ENCODE results near the gene VTI1A. TPM values are rescaled to one million over a fixed set of nuclear protein-coding genes. Genes with fewer than 3 reads are reported as not detected.

Gene VTI1A
- total and polyA plus RNA-seq, 9 of the 15 experiments (the other 6 are each of a cell fraction or from before 2014, with no cell fraction given), result 9.3 to 21.4 (median 16.0) TPM

- no peak for TF ChIP-seq ZBTB40 (IDR thresholded peaks at IDR 0.05)
- no peak for TF ChIP-seq ZBTB40 (CRISPR knock-in tag; IDR thresholded peaks at IDR 0.05)
- no peak for TF ChIP-seq ZNF124 (CRISPR knock-in tag; IDR thresholded peaks at IDR 0.05)
- no peak for TF ChIP-seq ZNF263 (CRISPR knock-in tag; IDR thresholded peaks at IDR 0.05; ENCODE audit: borderline replicate concordance)
- TF ChIP-seq, protein P1, sequence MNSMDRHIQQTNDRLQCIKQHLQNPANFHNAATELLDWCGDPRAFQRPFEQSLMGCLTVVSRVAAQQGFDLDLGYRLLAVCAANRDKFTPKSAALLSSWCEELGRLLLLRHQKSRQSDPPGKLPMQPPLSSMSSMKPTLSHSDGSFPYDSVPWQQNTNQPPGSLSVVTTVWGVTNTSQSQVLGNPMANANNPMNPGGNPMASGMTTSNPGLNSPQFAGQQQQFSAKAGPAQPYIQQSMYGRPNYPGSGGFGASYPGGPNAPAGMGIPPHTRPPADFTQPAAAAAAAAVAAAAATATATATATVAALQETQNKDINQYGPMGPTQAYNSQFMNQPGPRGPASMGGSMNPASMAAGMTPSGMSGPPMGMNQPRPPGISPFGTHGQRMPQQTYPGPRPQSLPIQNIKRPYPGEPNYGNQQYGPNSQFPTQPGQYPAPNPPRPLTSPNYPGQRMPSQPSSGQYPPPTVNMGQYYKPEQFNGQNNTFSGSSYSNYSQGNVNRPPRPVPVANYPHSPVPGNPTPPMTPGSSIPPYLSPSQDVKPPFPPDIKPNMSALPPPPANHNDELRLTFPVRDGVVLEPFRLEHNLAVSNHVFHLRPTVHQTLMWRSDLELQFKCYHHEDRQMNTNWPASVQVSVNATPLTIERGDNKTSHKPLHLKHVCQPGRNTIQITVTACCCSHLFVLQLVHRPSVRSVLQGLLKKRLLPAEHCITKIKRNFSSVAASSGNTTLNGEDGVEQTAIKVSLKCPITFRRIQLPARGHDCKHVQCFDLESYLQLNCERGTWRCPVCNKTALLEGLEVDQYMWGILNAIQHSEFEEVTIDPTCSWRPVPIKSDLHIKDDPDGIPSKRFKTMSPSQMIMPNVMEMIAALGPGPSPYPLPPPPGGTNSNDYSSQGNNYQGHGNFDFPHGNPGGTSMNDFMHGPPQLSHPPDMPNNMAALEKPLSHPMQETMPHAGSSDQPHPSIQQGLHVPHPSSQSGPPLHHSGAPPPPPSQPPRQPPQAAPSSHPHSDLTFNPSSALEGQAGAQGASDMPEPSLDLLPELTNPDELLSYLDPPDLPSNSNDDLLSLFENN (IDR thresholded peaks at IDR 0.05; ENCODE audit: low read depth in 2 of 2, low read length in 2 of 2), result no peak
- TF ChIP-seq SIN3A (IDR thresholded peaks at IDR 0.05; ENCODE audit: borderline replicate concordance in 2 of 2, control insufficient read depth in 1 of 2, low read depth in 2 of 2, low read length in 2 of 2), result no peak
- no peak for TF ChIP-seq MTA3 (IDR thresholded peaks at IDR 0.05; ENCODE audit: borderline replicate concordance)
- no peak for TF ChIP-seq FOXM1 (IDR thresholded peaks at IDR 0.05; ENCODE audit: low read depth)
- TF ChIP-seq FOXM1 (CRISPR knock-in tag; IDR thresholded peaks at IDR 0.05; ENCODE audit: low read depth), result no peak
- TF ChIP-seq SMARCA5 (IDR thresholded peaks at IDR 0.05), result no peak
- TF ChIP-seq FOSL1 (tag; conservative IDR thresholded peaks at IDR 0.05), result no peak
These were observed 380.1 kb downstream of the VTI1A start (continued) for GRCh38 chr10:112827086-112827485.

Measured in K562 (cell line).